NT2/D1 (cell line): ENCODE results near the gene GALNT1.

ENCODE experiments used
- SUZ12 ChIP-seq: IDR thresholded peaks from 2 replicates; pipeline ENCODE4 v1.6.1; 2011; ENCODE audit not compliant: insufficient read length, insufficient read depth; ENCODE audit errors: extremely low read depth
- YY1 ChIP-seq: IDR thresholded peaks from 2 replicates; pipeline ENCODE4 v1.6.1; 2011; ENCODE audit not compliant: insufficient read length, insufficient read depth
- ZNF274 ChIP-seq: IDR thresholded peaks from 2 replicates; pipeline ENCODE4 v1.6.1; 2011; ENCODE audit warnings: mild to moderate bottlenecking, low read depth, low read length

DNA sequence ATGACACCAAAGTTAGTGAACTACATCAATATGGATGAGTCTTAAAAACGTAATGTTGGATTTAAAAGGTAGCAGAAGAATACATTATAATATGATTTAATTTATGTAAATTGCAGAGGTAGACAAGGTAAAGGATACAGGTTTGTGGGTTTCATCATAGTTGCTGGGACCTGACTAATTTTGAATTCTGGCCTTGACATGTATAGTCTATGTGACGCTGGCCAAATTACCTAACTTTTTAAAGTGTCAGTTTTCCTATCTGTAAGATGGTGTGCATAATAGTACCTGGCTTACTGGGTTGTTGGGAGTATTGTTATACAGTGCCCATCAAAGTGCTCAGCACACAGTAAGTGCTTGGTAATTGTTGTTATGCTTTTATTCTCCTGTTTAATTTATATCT lies 34.5 kb downstream of the GALNT1 start:
- TF ChIP-seq ZNF274 (no peak), SUZ12 (no peak), YY1 (no peak)
